MM.1S (cell line): ENCODE measurements around the gene EPHA7.

Source experiments
- DNase-seq: peaks from one replicate; pipeline ENCODE4 v3.0.0-alpha.2; 2015
- H2AFZ ChIP-seq: fragments of 300-600 bp; sonication (generic); 2 replicates; pipeline ENCODE4 v1.6.0; 2016; ENCODE audit warnings: antibody characterized with exemption, low read length
- H3F3A ChIP-seq: fragments of 300-600 bp; sonication (generic); 2 replicates; pipeline ENCODE4 v1.6.1; 2016; ENCODE audit warnings: mild to moderate bottlenecking, antibody characterized with exemption, low read length, moderate library complexity, mixed read lengths; ENCODE audit not compliant: insufficient read depth
- H3K27ac ChIP-seq: fragments of 300-600 bp; sonication (generic); 2 replicates; pipeline ENCODE4 v1.5.1; 2016; ENCODE audit warnings: mild to moderate bottlenecking, low read length
- H3K27me3 ChIP-seq: fragments of 300-600 bp; sonication (generic); replicated peaks from 2 replicates; pipeline ENCODE4 v1.6.0; 2016; ENCODE audit warnings: low read length; ENCODE audit not compliant: insufficient read depth
- H3K36me3 ChIP-seq: fragments of 300-600 bp; sonication (generic); replicated peaks from 2 replicates; pipeline ENCODE4 v1.6.1; 2016; ENCODE audit warnings: mild to moderate bottlenecking, low read length, mixed read lengths; ENCODE audit not compliant: insufficient read depth
- H3K4me1 ChIP-seq: fragments of 300-600 bp; sonication (generic); 2 replicates; pipeline ENCODE4 v1.6.1; 2016; ENCODE audit warnings: low read length, mixed read lengths
- H3K4me2 ChIP-seq: fragments of 300-600 bp; sonication (generic); 2 replicates; pipeline ENCODE4 v1.6.0; 2016; ENCODE audit warnings: low read depth, low read length
- H3K4me3 ChIP-seq: fragments of 300-600 bp; sonication (generic); 2 replicates; pipeline ENCODE4 v1.5.1; 2016; ENCODE audit warnings: low read length, mixed read lengths
- H3K79me2 ChIP-seq: fragments of 300-600 bp; sonication (generic); 2 replicates; pipeline ENCODE4 v1.6.1; 2016; ENCODE audit warnings: mixed run types, low read length, mixed read lengths
- H3K9ac ChIP-seq: fragments of 300-600 bp; sonication (generic); 2 replicates; pipeline ENCODE4 v1.6.1; 2016; ENCODE audit warnings: low read length, mixed read lengths
- H3K9me2 ChIP-seq: fragments of 300-600 bp; sonication (generic); replicated peaks from 2 replicates; pipeline ENCODE4 v1.6.1; 2016; ENCODE audit warnings: mild to moderate bottlenecking, low read length, mixed read lengths; ENCODE audit not compliant: insufficient read depth
- H3K9me3 ChIP-seq: fragments of 300-600 bp; sonication (generic); replicated peaks from 2 replicates; pipeline ENCODE4 v1.6.1; 2016; ENCODE audit warnings: mild to moderate bottlenecking, low read length, mixed read lengths; ENCODE audit not compliant: insufficient read depth
- H4K20me1 ChIP-seq: fragments of 300-600 bp; sonication (generic); 2 replicates; pipeline ENCODE4 v1.6.1; 2016; ENCODE audit warnings: mild to moderate bottlenecking, low read length, moderate library complexity, mixed read lengths; ENCODE audit not compliant: insufficient read depth
- CTCF ChIP-seq: fragments of 300-600 bp; sonication (generic); IDR thresholded peaks from 2 replicates; pipeline ENCODE4 v1.5.1; 2016; ENCODE audit warnings: antibody characterized with exemption, low read length, mixed read lengths
- EZH2 ChIP-seq: fragments of 300-600 bp; sonication (generic); optimal IDR thresholded peaks from 2 replicates; pipeline ENCODE3; 2017; ENCODE audit warnings: low read depth, mild to moderate bottlenecking, antibody characterized with exemption, low read length, mixed read lengths
- EZH2phosphoT487 ChIP-seq: fragments of 300-600 bp; sonication (generic); IDR thresholded peaks from 2 replicates; pipeline ENCODE4 v1.6.1; 2018; ENCODE audit warnings: antibody characterized with exemption, low read length

The EPHA7 gene

DNA sequence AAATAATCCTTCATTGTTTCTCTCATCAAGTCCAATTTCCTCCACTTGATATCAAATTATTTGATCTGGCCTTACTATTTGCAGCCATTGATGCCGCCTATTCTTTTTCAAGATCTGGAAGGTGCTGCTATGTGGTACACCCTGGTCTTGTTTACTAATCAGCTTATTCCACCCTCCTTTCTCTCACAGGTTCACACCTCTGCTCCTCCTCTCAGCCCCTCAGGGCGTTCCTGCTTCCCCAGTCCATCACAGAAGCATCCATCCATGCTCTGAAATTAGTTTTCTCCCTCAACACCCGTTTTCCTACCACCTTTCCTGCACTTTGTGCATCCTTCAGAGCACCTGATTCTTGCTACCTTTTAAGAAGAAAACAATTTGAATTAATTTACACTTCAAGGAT is 183.6 kb downstream of the EPHA7 start:
- Histone ChIP-seq H3K4me2 (no peak overlapping the region), H3K36me3 (no peaks in the 10 kb centered on the region), H3K9ac (no peak overlapping the region), H3K27me3 (no peaks in the 10 kb centered on the region), H3K9me3 (no peaks in the 10 kb centered on the region), H3K4me1 (no peaks in the 10 kb centered on the region), H2AFZ (no peak overlapping the region), H3K9me2 (no peaks in the 10 kb centered on the region), H3K27ac (no peak overlapping the region), H3K79me2 (no peaks in the 10 kb centered on the region), H3K4me3 (no peak overlapping the region), H4K20me1 (no peaks in the 10 kb centered on the region), H3F3A (no peaks in the 10 kb centered on the region)
- TF ChIP-seq EZH2phosphoT487: no peak
- no peak for TF ChIP-seq EZH2
- no peak for TF ChIP-seq CTCF
- DNase-seq: no peak

DNA sequence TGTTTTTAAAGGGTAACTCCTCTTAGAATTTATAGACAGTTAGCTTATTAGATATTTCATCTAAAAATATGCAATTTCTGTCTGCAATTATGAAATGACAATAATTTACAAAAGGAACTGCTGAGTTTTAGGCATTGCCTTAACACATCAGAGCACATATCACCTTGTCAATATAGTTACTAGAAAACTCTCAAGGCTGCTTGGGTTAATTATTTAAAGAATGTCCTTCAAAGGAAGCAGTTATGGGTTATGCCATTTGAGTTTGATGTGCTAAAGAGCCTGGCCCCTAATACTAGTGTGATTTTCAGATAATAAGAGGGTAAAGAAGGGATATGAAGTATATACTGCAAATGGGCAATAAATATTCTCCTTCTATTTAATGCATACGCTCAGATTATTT is 192.5 kb downstream of the EPHA7 start:
- Histone ChIP-seq H3K4me3 (no peak overlapping the region), H4K20me1 (no peaks in the 10 kb centered on the region), H3K36me3 (no peaks in the 10 kb centered on the region), H3K9me3 (no peaks in the 10 kb centered on the region), H3K4me1 (no peaks in the 10 kb centered on the region), H3K9me2 (no peaks in the 10 kb centered on the region), H3K27ac (no peak overlapping the region), H3F3A (no peaks in the 10 kb centered on the region), H2AFZ (no peak overlapping the region), H3K9ac (no peak overlapping the region), H3K27me3 (no peaks in the 10 kb centered on the region), H3K4me2 (no peak overlapping the region), H3K79me2 (no peaks in the 10 kb centered on the region)
- DNase-seq: no peak
- TF ChIP-seq EZH2: no peak
- TF ChIP-seq CTCF: no peak
- TF ChIP-seq EZH2phosphoT487: no peak

- Histone ChIP-seq H3K27ac (no peak overlapping the region), H3K9me2 (no peaks in the 10 kb centered on the region), H3K4me1 (no peaks in the 10 kb centered on the region), H4K20me1 (no peaks in the 10 kb centered on the region), H3K27me3 (no peaks in the 10 kb centered on the region), H3K9me3 (no peaks in the 10 kb centered on the region), H3K4me3 (no peak overlapping the region), H3K36me3 (no peaks in the 10 kb centered on the region), H2AFZ (no peak overlapping the region), H3K4me2 (no peak overlapping the region), H3K79me2 (no peaks in the 10 kb centered on the region), H3K9ac (no peak overlapping the region), H3F3A (no peaks in the 10 kb centered on the region)
- no peak for DNase-seq
- TF ChIP-seq CTCF: no peak
- TF ChIP-seq EZH2phosphoT487: no peak
- TF ChIP-seq EZH2: no peak
These were observed 197.1 kb downstream of the EPHA7 start for GRCh38 chr6:93222071-93222851.
